Mammary epithelial cell (primary cell): ENCODE data around the gene AAGAB.

Experiments used
- EZH2 ChIP-seq: IDR thresholded peaks from 2 replicates; pipeline ENCODE4 v1.6.1; 2012; ENCODE audit warnings: low read length, inconsistent platforms, borderline replicate concordance
- TF ChIP-seq, protein P1 (sequence below), 2 donors: IDR thresholded peaks in 1 of 2; conservative IDR thresholded peaks in 1 of 2; 2 replicates each; pipeline ENCODE4 v1.5.1; 2011 to 2012; ENCODE audit warnings: inconsistent platforms in 2 of 2, low read length in 2 of 2, mild to moderate bottlenecking in 2 of 2, control low read depth in 1 of 2, low read depth in 1 of 2; ENCODE audit not compliant: insufficient read depth in 1 of 2; ENCODE audit errors: extremely low read depth in 1 of 2

DNA sequence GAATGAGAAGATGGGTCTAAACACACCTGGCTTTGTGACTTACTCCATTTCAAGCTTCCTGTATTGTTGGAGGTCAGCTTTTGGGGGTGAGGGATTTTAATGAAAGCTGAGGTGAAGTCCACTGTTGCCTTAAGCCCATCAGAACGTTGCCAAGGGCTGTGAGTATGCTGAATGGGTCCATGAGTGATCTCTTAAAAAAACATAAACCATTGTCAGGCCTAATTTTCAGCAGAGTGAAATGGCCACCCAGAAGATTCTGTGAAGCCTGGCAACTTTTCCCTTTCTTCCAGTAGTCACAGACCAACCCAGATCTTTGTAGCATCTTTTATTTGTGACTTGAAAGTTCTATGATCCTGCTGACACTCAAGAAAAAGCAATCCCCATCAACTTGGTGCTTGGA is 102.0 kb downstream of the AAGAB start:
- TF ChIP-seq, protein P1, sequence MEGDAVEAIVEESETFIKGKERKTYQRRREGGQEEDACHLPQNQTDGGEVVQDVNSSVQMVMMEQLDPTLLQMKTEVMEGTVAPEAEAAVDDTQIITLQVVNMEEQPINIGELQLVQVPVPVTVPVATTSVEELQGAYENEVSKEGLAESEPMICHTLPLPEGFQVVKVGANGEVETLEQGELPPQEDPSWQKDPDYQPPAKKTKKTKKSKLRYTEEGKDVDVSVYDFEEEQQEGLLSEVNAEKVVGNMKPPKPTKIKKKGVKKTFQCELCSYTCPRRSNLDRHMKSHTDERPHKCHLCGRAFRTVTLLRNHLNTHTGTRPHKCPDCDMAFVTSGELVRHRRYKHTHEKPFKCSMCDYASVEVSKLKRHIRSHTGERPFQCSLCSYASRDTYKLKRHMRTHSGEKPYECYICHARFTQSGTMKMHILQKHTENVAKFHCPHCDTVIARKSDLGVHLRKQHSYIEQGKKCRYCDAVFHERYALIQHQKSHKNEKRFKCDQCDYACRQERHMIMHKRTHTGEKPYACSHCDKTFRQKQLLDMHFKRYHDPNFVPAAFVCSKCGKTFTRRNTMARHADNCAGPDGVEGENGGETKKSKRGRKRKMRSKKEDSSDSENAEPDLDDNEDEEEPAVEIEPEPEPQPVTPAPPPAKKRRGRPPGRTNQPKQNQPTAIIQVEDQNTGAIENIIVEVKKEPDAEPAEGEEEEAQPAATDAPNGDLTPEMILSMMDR (conservative IDR thresholded peaks at IDR 0.05 in 1 of 2, IDR thresholded peaks at IDR 0.05 in 1 of 2; ENCODE audit: extremely low read depth in 1 of 2, insufficient read depth in 1 of 2, low read depth in 1 of 2, low read length in 2 of 2) = no peak
- no peak for TF ChIP-seq EZH2
